Measurements from ENCODE around the gene CCNG1.
A peak's percentile ranks its signal among the peaks of the same experiment; 100 is the strongest.
"Not testable (repeated sequence)": the region's sequence is repeated elsewhere in the genome, so short reads cannot be mapped to it uniquely, and the experiment has no call there.

The CCNG1 gene

GRCh38 chr5:163453705-163454104 lies 16.3 kb downstream of the CCNG1 start:
- TF ChIP-seq ZFP30 (CRISPR knock-in tag; IDR thresholded peaks at IDR 0.05) (no peak), POU6F1 (CRISPR knock-in tag; IDR thresholded peaks at IDR 0.05; ENCODE audit: borderline replicate concordance, low read depth) (no peak), PATZ1 (CRISPR knock-in tag; IDR thresholded peaks at IDR 0.05; ENCODE audit: borderline replicate concordance) (0 out of 2 replicates have a peak, but pooled peaks have one; percentile 25), ESRRG (CRISPR knock-in tag; IDR thresholded peaks at IDR 0.05) (no peak), SNAI2 (CRISPR knock-in tag; IDR thresholded peaks at IDR 0.05) (no peak), CREB5 (CRISPR knock-in tag; IDR thresholded peaks at IDR 0.05; ENCODE audit: low read depth) (0 out of 2 replicates have a peak, but pooled peaks have one; percentile 41), ISL1 (CRISPR knock-in tag; IDR thresholded peaks at IDR 0.05) (peak; percentile 48)
- 0 out of 3 replicates have a peak, but pooled peaks have one; percentile 21 for ATAC-seq

GRCh38 chr5:163455406-163455805 lies 18.0 kb downstream of the CCNG1 start:
- ATAC-seq: not testable (repeated sequence)

- no peak for TF ChIP-seq ZNF8 (CRISPR knock-in tag; IDR thresholded peaks at IDR 0.05)
- no peak for TF ChIP-seq TOX (CRISPR knock-in tag; IDR thresholded peaks at IDR 0.05; ENCODE audit: borderline replicate concordance)
- TF ChIP-seq ISL1 (CRISPR knock-in tag; IDR thresholded peaks at IDR 0.05): peak; percentile 12; the same call in 1 of the 2 replicates
Observed at GRCh38 chr5:163456029-163456589, 18.7 kb downstream of the CCNG1 start.

GRCh38 chr5:163456840-163457239 lies 19.4 kb downstream of the CCNG1 start:
- TF ChIP-seq ZNF70 (CRISPR knock-in tag; IDR thresholded peaks at IDR 0.05) (no peak), ZNF565 (CRISPR knock-in tag; conservative IDR thresholded peaks at IDR 0.05; ENCODE audit: low read depth) (no peak), PPARA (CRISPR knock-in tag; IDR thresholded peaks at IDR 0.05; ENCODE audit: borderline replicate concordance) (no peak), TOX (CRISPR knock-in tag; IDR thresholded peaks at IDR 0.05; ENCODE audit: borderline replicate concordance) (no peak), ESRRG (CRISPR knock-in tag; IDR thresholded peaks at IDR 0.05) (no peak), POU6F1 (CRISPR knock-in tag; IDR thresholded peaks at IDR 0.05; ENCODE audit: borderline replicate concordance, low read depth) (no peak), CREB5 (CRISPR knock-in tag; IDR thresholded peaks at IDR 0.05; ENCODE audit: low read depth) (no peak), ZNF8 (CRISPR knock-in tag; IDR thresholded peaks at IDR 0.05) (no peak), ISL1 (CRISPR knock-in tag; IDR thresholded peaks at IDR 0.05) (no peak), BACH2 (CRISPR knock-in tag; IDR thresholded peaks at IDR 0.05; ENCODE audit: borderline replicate concordance) (no peak), ARNTL (CRISPR knock-in tag; IDR thresholded peaks at IDR 0.05; ENCODE audit: borderline replicate concordance, low read depth) (no peak), PATZ1 (CRISPR knock-in tag; IDR thresholded peaks at IDR 0.05; ENCODE audit: borderline replicate concordance) (no peak), ZFP3 (CRISPR knock-in tag; IDR thresholded peaks at IDR 0.05) (no peak), OSR1 (CRISPR knock-in tag; IDR thresholded peaks at IDR 0.05) (no peak), RARB (CRISPR knock-in tag; IDR thresholded peaks at IDR 0.05) (no peak), TSHZ2 (CRISPR knock-in tag; IDR thresholded peaks at IDR 0.05) (no peak), ZFP30 (CRISPR knock-in tag; IDR thresholded peaks at IDR 0.05) (no peak), TCF4 (CRISPR knock-in tag; IDR thresholded peaks at IDR 0.05; ENCODE audit: borderline replicate concordance) (no peak), CSRNP3 (CRISPR knock-in tag; IDR thresholded peaks at IDR 0.05) (no peak), CSDC2 (CRISPR knock-in tag; IDR thresholded peaks at IDR 0.05) (no peak)
- no peak for ATAC-seq

More at GRCh38 chr5:163456029-163456589, 18.7 kb downstream of the CCNG1 start:
- ATAC-seq: no peak
